ENCODE results near the gene GABBR2. TPM values are rescaled to one million over a fixed set of nuclear protein-coding genes. Genes with fewer than 3 reads are reported as not detected.

Gene GABBR2
- total and polyA plus RNA-seq, 9 of the 15 experiments (the other 6 are each of a cell fraction or from before 2014, with no cell fraction given), result 0.15 to 1.9 (median 0.32) TPM

- 0 out of 4 replicates have a peak, but pooled peaks of 1 of the 2 experiments have one; percentile 14 for TF ChIP-seq ZNF318 (IDR thresholded peaks at IDR 0.05; ENCODE audit: borderline replicate concordance in 1 of 2, low read depth in 1 of 2)
- TF ChIP-seq ZNF184 (CRISPR knock-in tag; IDR thresholded peaks at IDR 0.05), result peak; percentile 60; the same call in 1 of the 2 replicates
- TF ChIP-seq ARID4B (CRISPR knock-in tag; IDR thresholded peaks at IDR 0.05), result no peak
- TF ChIP-seq ARID3A (IDR thresholded peaks at IDR 0.05; ENCODE audit: borderline replicate concordance, low read depth, low read length), result no peak
- TF ChIP-seq SMARCE1 (IDR thresholded peaks at IDR 0.05), result peak; percentile 45; the same call in 1 of the 2 replicates
- peak; percentile 86 for TF ChIP-seq CEBPB (tag; IDR thresholded peaks at IDR 0.05)
- TF ChIP-seq XRCC3 (IDR thresholded peaks at IDR 0.05), result no peak
- TF ChIP-seq GMEB1 (CRISPR knock-in tag; IDR thresholded peaks at IDR 0.05), result no peak
- peak; percentile 40; the same call in 1 of the 2 replicates for TF ChIP-seq GATA2 (CRISPR knock-in tag; IDR thresholded peaks at IDR 0.05)
- TF ChIP-seq RBM14 (IDR thresholded peaks at IDR 0.05; ENCODE audit: borderline replicate concordance, insufficient read depth, low read depth, low read length), result no peak
- peak; percentile 88 for TF ChIP-seq SPI1 (IDR thresholded peaks at IDR 0.05; ENCODE audit: borderline replicate concordance, low read depth, low read length)
Observed at GRCh38 chr9:98410185-98410697, 298.5 kb downstream of the GABBR2 start (continued).

Measured in K562 (cell line).